MM.1S (cell line): ENCODE results near the gene CD4.

Experiments
- DNase-seq: peaks from one replicate; pipeline ENCODE4 v3.0.0-alpha.2; 2015
- H2AFZ ChIP-seq: fragments of 300-600 bp; sonication (generic); 2 replicates; pipeline ENCODE4 v1.6.0; 2016; ENCODE audit warnings: antibody characterized with exemption, low read length
- H3F3A ChIP-seq: fragments of 300-600 bp; sonication (generic); 2 replicates; pipeline ENCODE4 v1.6.1; 2016; ENCODE audit warnings: mild to moderate bottlenecking, antibody characterized with exemption, low read length, moderate library complexity, mixed read lengths; ENCODE audit not compliant: insufficient read depth
- H3K27ac ChIP-seq: fragments of 300-600 bp; sonication (generic); 2 replicates; pipeline ENCODE4 v1.5.1; 2016; ENCODE audit warnings: mild to moderate bottlenecking, low read length
- H3K27me3 ChIP-seq: fragments of 300-600 bp; sonication (generic); replicated peaks from 2 replicates; pipeline ENCODE4 v1.6.0; 2016; ENCODE audit warnings: low read length; ENCODE audit not compliant: insufficient read depth
- H3K36me3 ChIP-seq: fragments of 300-600 bp; sonication (generic); replicated peaks from 2 replicates; pipeline ENCODE4 v1.6.1; 2016; ENCODE audit warnings: mild to moderate bottlenecking, low read length, mixed read lengths; ENCODE audit not compliant: insufficient read depth
- H3K4me1 ChIP-seq: fragments of 300-600 bp; sonication (generic); 2 replicates; pipeline ENCODE4 v1.6.1; 2016; ENCODE audit warnings: low read length, mixed read lengths
- H3K4me2 ChIP-seq: fragments of 300-600 bp; sonication (generic); 2 replicates; pipeline ENCODE4 v1.6.0; 2016; ENCODE audit warnings: low read depth, low read length
- H3K4me3 ChIP-seq: fragments of 300-600 bp; sonication (generic); 2 replicates; pipeline ENCODE4 v1.5.1; 2016; ENCODE audit warnings: low read length, mixed read lengths
- H3K79me2 ChIP-seq: fragments of 300-600 bp; sonication (generic); 2 replicates; pipeline ENCODE4 v1.6.1; 2016; ENCODE audit warnings: mixed run types, low read length, mixed read lengths
- H3K9ac ChIP-seq: fragments of 300-600 bp; sonication (generic); 2 replicates; pipeline ENCODE4 v1.6.1; 2016; ENCODE audit warnings: low read length, mixed read lengths
- H3K9me2 ChIP-seq: fragments of 300-600 bp; sonication (generic); replicated peaks from 2 replicates; pipeline ENCODE4 v1.6.1; 2016; ENCODE audit warnings: mild to moderate bottlenecking, low read length, mixed read lengths; ENCODE audit not compliant: insufficient read depth
- H3K9me3 ChIP-seq: fragments of 300-600 bp; sonication (generic); replicated peaks from 2 replicates; pipeline ENCODE4 v1.6.1; 2016; ENCODE audit warnings: mild to moderate bottlenecking, low read length, mixed read lengths; ENCODE audit not compliant: insufficient read depth
- H4K20me1 ChIP-seq: fragments of 300-600 bp; sonication (generic); 2 replicates; pipeline ENCODE4 v1.6.1; 2016; ENCODE audit warnings: mild to moderate bottlenecking, low read length, moderate library complexity, mixed read lengths; ENCODE audit not compliant: insufficient read depth
- EZH2 ChIP-seq: fragments of 300-600 bp; sonication (generic); optimal IDR thresholded peaks from 2 replicates; pipeline ENCODE3; 2017; ENCODE audit warnings: low read depth, mild to moderate bottlenecking, antibody characterized with exemption, low read length, mixed read lengths
- EZH2phosphoT487 ChIP-seq: fragments of 300-600 bp; sonication (generic); IDR thresholded peaks from 2 replicates; pipeline ENCODE4 v1.6.1; 2018; ENCODE audit warnings: antibody characterized with exemption, low read length
- TF ChIP-seq, protein P1 (sequence below): fragments of 300-600 bp; sonication (generic); IDR thresholded peaks from 2 replicates; pipeline ENCODE4 v1.5.1; 2016; ENCODE audit warnings: antibody characterized with exemption, low read length, mixed read lengths

CD4 gene

DNA sequence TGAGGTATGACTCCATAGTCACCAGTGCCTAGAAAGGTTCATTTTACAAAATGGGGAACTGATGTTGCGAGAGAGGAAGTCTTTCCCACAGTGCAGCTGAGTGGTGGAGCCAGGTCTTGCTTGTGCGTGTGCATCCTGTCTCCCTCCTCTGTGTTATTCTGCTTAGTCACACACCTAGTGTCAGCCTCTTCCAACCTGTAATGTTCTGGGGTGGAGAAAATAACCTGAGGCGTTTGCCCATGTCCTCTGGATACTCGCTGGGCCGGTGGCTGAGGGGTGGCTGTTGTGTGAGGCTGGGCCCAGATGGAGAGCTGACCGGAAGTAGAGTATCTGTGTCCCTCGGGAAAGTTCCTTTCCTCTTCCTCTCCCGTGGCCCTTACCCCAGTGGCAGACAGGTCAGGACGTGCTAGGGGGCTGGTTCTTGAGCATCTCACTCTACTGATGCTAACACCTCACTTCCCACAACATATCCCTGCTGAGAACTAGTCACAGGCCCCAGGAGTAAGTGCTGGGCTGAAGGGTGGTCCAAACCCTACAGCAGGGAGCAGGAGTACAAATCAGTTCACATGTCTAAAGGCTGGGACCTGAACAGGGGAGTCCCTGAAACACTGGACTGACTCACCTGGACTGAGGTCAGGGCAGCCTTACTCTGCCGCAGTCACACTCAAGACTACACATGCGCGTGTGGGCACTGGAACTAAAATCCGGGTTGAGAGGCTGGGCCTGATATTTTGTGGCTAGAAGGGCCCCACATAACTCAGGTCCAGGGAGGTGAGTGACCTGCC lies 43.4 kb upstream of the CD4 start:
- no peak overlapping the region for H3K4me3 ChIP-seq
- DNase-seq = no peak
- H3F3A ChIP-seq = no peaks in the 10 kb centered on the region
- H3K4me2 ChIP-seq = no peak overlapping the region
- H2AFZ ChIP-seq = no peak overlapping the region
- TF ChIP-seq, protein P1, sequence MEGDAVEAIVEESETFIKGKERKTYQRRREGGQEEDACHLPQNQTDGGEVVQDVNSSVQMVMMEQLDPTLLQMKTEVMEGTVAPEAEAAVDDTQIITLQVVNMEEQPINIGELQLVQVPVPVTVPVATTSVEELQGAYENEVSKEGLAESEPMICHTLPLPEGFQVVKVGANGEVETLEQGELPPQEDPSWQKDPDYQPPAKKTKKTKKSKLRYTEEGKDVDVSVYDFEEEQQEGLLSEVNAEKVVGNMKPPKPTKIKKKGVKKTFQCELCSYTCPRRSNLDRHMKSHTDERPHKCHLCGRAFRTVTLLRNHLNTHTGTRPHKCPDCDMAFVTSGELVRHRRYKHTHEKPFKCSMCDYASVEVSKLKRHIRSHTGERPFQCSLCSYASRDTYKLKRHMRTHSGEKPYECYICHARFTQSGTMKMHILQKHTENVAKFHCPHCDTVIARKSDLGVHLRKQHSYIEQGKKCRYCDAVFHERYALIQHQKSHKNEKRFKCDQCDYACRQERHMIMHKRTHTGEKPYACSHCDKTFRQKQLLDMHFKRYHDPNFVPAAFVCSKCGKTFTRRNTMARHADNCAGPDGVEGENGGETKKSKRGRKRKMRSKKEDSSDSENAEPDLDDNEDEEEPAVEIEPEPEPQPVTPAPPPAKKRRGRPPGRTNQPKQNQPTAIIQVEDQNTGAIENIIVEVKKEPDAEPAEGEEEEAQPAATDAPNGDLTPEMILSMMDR = no peak
- TF ChIP-seq EZH2 (no peak), EZH2phosphoT487 (no peak)
- no peaks in the 10 kb centered on the region for H3K79me2 ChIP-seq
- H3K4me1 ChIP-seq = no peaks in the 10 kb centered on the region
- no peak overlapping the region for H3K27ac ChIP-seq
- H3K9me2 ChIP-seq = no peaks in the 10 kb centered on the region
- H4K20me1 ChIP-seq = no peaks in the 10 kb centered on the region
- H3K9me3 ChIP-seq = no peaks in the 10 kb centered on the region
- H3K27me3 ChIP-seq = no peaks in the 10 kb centered on the region
- no peak overlapping the region for H3K9ac ChIP-seq
- H3K36me3 ChIP-seq = no peaks in the 10 kb centered on the region

GRCh38 chr12:6747216-6747615 lies 42.1 kb upstream of the CD4 start:
- H3F3A ChIP-seq = no peaks in the 10 kb centered on the region
- H3K9me2 ChIP-seq = no peaks in the 10 kb centered on the region
- peaks cover 7% of the 10 kb centered on the region for H3K4me1 ChIP-seq
- no peak overlapping the region for H3K4me2 ChIP-seq
- TF ChIP-seq EZH2phosphoT487 = no peak
- H3K27me3 ChIP-seq = no peaks in the 10 kb centered on the region
- H3K9ac ChIP-seq = no peak overlapping the region
- DNase-seq = no peak
- peaks cover 8% of the 10 kb centered on the region for H3K79me2 ChIP-seq
- H3K36me3 ChIP-seq = no peaks in the 10 kb centered on the region
- H3K27ac ChIP-seq = no peak overlapping the region
- H3K9me3 ChIP-seq = no peaks in the 10 kb centered on the region
- H2AFZ ChIP-seq = no peak overlapping the region
- no peaks in the 10 kb centered on the region for H4K20me1 ChIP-seq
- no peak overlapping the region for H3K4me3 ChIP-seq

- no peaks in the 10 kb centered on the region for H3F3A ChIP-seq
- H3K36me3 ChIP-seq = no peaks in the 10 kb centered on the region
- no peaks in the 10 kb centered on the region for H3K27me3 ChIP-seq
- H3K9me3 ChIP-seq = no peaks in the 10 kb centered on the region
- H3K4me1 ChIP-seq = peaks cover 9% of the 10 kb centered on the region
- no peak overlapping the region for H3K4me3 ChIP-seq
- H3K9me2 ChIP-seq = no peaks in the 10 kb centered on the region
- H4K20me1 ChIP-seq = no peaks in the 10 kb centered on the region
- peaks cover 15% of the 10 kb centered on the region for H3K79me2 ChIP-seq
- no peak overlapping the region for H3K9ac ChIP-seq
- H3K27ac ChIP-seq = no peak overlapping the region
- no peak overlapping the region for H2AFZ ChIP-seq
- DNase-seq = no peak
- H3K4me2 ChIP-seq = no peak overlapping the region
- TF ChIP-seq, protein P1 = no peak
- no peak for TF ChIP-seq EZH2
- TF ChIP-seq EZH2phosphoT487 = no peak
These were observed 40.6 kb upstream of the CD4 start for GRCh38 chr12:6748761-6749160.

- DNase-seq = no peak
- H3K9me3 ChIP-seq = no peaks in the 10 kb centered on the region
- H3F3A ChIP-seq = peaks cover 5% of the 10 kb centered on the region; the same call in 1 of the 2 replicates
- H3K4me2 ChIP-seq = no peak overlapping the region
- no peak overlapping the region for H2AFZ ChIP-seq
- no peak overlapping the region for H3K4me3 ChIP-seq
- peaks cover 15% of the 10 kb centered on the region for H3K79me2 ChIP-seq
- H3K27ac ChIP-seq = no peak overlapping the region
- no peaks in the 10 kb centered on the region for H4K20me1 ChIP-seq
- H3K9me2 ChIP-seq = no peaks in the 10 kb centered on the region
- no peaks in the 10 kb centered on the region for H3K27me3 ChIP-seq
- peaks cover 14% of the 10 kb centered on the region for H3K4me1 ChIP-seq
- no peaks in the 10 kb centered on the region for H3K36me3 ChIP-seq
- no peak overlapping the region for H3K9ac ChIP-seq
- TF ChIP-seq, protein P1 = no peak
- TF ChIP-seq EZH2phosphoT487 (no peak), EZH2 (no peak)
These were observed 38.8 kb upstream of the CD4 start for GRCh38 chr12:6750506-6750905.
